GM18951 (cell line): ENCODE data around the gene BUD31.

Experiments used
- POLR2A ChIP-seq: IDR thresholded peaks from 4 replicates; pipeline ENCODE4 v1.6.1; 2011; ENCODE audit warnings: mild to moderate bottlenecking; ENCODE audit not compliant: insufficient read length, insufficient read depth; ENCODE audit errors: extremely low read depth
- in situ Hi-C: fragments of 300-500 bp; cut with MboI; formaldehyde crosslinking; loops from one replicate; pipeline ENCODE4 v1.12.0; 2022; ENCODE audit warnings: low sequenced_read_pairs, mixed read lengths, inconsistent platforms; ENCODE audit not compliant: unreplicated experiment

BUD31 gene

GRCh38 chr7:99461221-99461620 lies 52.5 kb downstream of the BUD31 start:
- TF ChIP-seq POLR2A: no peak
- in situ Hi-C loops: no loop called here

- in situ Hi-C loops: no loop called here
- TF ChIP-seq POLR2A: no peak
Observed at GRCh38 chr7:99465421-99465768, 56.6 kb downstream of the BUD31 start.

GRCh38 chr7:99468336-99468918 lies 59.7 kb downstream of the BUD31 start:
- no peak for TF ChIP-seq POLR2A
- in situ Hi-C loops: no loop called here
